Skin epidermis (tissue), 12 donors: Measurements from ENCODE around the gene MMGT1.
"Not testable (repeated sequence)": the region's sequence is repeated elsewhere in the genome, so short reads cannot be mapped to it uniquely, and the experiment has no call there.

ENCODE experiments used
- H3K27ac ChIP-seq, 21 experiments: fragments of 200-600 bp; sonication (generic) in 11 of 21; one replicate each; pipeline ENCODE4 v1.5.0; 2020; ENCODE audit warnings: mild to moderate bottlenecking in 3 of 21, inconsistent platforms in 2 of 21, moderate library complexity in 2 of 21
- H3K4me3 ChIP-seq, 7 experiments: fragments of 200-600 bp; sonication (generic) in 2 of 7; one replicate each; pipeline ENCODE4 v1.5.0; 2020; ENCODE audit warnings: inconsistent platforms in 2 of 7, mild to moderate bottlenecking in 2 of 7, moderate library complexity in 1 of 7

Gene MMGT1

GRCh38 chrX:135931644-135932487 is 41.9 kb downstream of the MMGT1 start:
- H3K4me3 ChIP-seq, result no peak overlapping the region
- H3K27ac ChIP-seq, result no peak overlapping the region

GRCh38 chrX:135927897-135928296 is 45.9 kb downstream of the MMGT1 start:
- Histone ChIP-seq H3K27ac (no peak overlapping the region), H3K4me3 (no peak overlapping the region)

DNA sequence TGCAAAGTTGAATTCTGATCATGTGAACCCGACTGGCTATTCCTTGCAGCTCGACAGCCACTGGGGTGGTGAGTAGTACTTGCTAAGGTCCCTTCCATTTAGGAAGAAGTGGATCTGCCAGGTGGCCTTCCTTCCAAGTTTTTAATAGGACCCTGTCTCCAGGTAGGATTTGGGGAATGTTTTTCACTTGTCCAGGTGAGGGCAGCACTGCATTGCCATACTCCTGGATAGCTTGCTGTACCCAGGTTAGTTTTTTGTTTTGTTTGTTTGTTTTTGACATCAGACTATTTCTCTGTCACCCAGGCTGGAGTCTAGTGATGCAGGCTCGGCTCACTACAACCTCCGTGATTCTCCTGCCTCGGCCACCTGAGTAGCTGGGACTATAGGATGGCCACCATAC is 50.4 kb downstream of the MMGT1 start:
- no peak overlapping the region for H3K27ac ChIP-seq
- H3K4me3 ChIP-seq, result no peak overlapping the region

- H3K27ac ChIP-seq, H3K4me3 ChIP-seq: not testable (repeated sequence)
Measured at GRCh38 chrX:135920516-135920915, 53.3 kb downstream of the MMGT1 start.

- Histone ChIP-seq H3K4me3 (no peak overlapping the region), H3K27ac (no peak overlapping the region)
Measured at GRCh38 chrX:135914404-135914803, 59.4 kb downstream of the MMGT1 start.
